HEK293 (cell line): ENCODE data around the gene IL11.
A peak's percentile ranks its signal among the peaks of the same experiment; 100 is the strongest.

Source experiments
- BCL11A ChIP-seq: fragments of 450-650 bp; formaldehyde crosslinking; IDR thresholded peaks from 2 replicates; pipeline ENCODE4 v1.5.1; 2016; ENCODE audit warnings: low read depth, missing biosample characterization, missing genetic modification characterization
- GFI1B ChIP-seq: fragments of 450-650 bp; formaldehyde crosslinking; IDR thresholded peaks from 2 replicates; pipeline ENCODE4 v1.5.1; 2016; ENCODE audit warnings: missing biosample characterization, missing genetic modification characterization
- GLIS1 ChIP-seq: fragments of 450-650 bp; formaldehyde crosslinking; IDR thresholded peaks from 2 replicates; pipeline ENCODE4 v1.5.1; 2016; ENCODE audit warnings: missing biosample characterization, missing genetic modification characterization
- KLF8 ChIP-seq: fragments of 450-650 bp; formaldehyde crosslinking; IDR thresholded peaks from 2 replicates; pipeline ENCODE4 v1.5.1; 2016; ENCODE audit warnings: missing biosample characterization, missing genetic modification characterization
- MEIS1 ChIP-seq: sonication (generic); formaldehyde crosslinking; IDR thresholded peaks from 2 replicates; pipeline ENCODE4 v1.8.1; 2022; ENCODE audit warnings: missing genetic modification reagents, mild to moderate bottlenecking, borderline replicate concordance
- REPIN1 ChIP-seq: fragments of 450-650 bp; formaldehyde crosslinking; IDR thresholded peaks from 2 replicates; pipeline ENCODE4 v1.5.1; 2017; ENCODE audit warnings: missing biosample characterization, missing genetic modification characterization, low read depth
- SCRT1 ChIP-seq: fragments of 450-650 bp; formaldehyde crosslinking; IDR thresholded peaks from 2 replicates; pipeline ENCODE4 v1.5.1; 2016; ENCODE audit warnings: missing biosample characterization, missing genetic modification characterization, borderline replicate concordance
- SETDB1 ChIP-seq: IDR thresholded peaks from one replicate; pipeline ENCODE4 v1.6.1; 2017; ENCODE audit warnings: mild to moderate bottlenecking, low read length, moderate library complexity, mixed read lengths; ENCODE audit not compliant: insufficient read length
- YY1 ChIP-seq: fragments of 450-650 bp; formaldehyde crosslinking; IDR thresholded peaks from 2 replicates; pipeline ENCODE4 v1.5.1; 2018; ENCODE audit warnings: missing biosample characterization, missing genetic modification characterization
- ZBTB20 ChIP-seq: fragments of 450-650 bp; formaldehyde crosslinking; IDR thresholded peaks from 2 replicates; pipeline ENCODE4 v1.5.1; 2016; ENCODE audit warnings: missing biosample characterization, missing genetic modification characterization
- ZFHX2 ChIP-seq: fragments of 450-650 bp; formaldehyde crosslinking; conservative IDR thresholded peaks from 2 replicates; pipeline ENCODE4 v1.5.1; 2016; ENCODE audit warnings: missing biosample characterization, missing genetic modification characterization
- ZFP3 ChIP-seq: fragments of 450-650 bp; formaldehyde crosslinking; IDR thresholded peaks from 2 replicates; pipeline ENCODE4 v1.5.1; 2016; ENCODE audit warnings: low read depth, missing biosample characterization, missing genetic modification characterization
- ZIC2 ChIP-seq: fragments of 450-650 bp; formaldehyde crosslinking; IDR thresholded peaks from 2 replicates; pipeline ENCODE4 v1.5.1; 2016; ENCODE audit warnings: missing biosample characterization, missing genetic modification characterization
- ZNF140 ChIP-seq: fragments of 450-650 bp; formaldehyde crosslinking; IDR thresholded peaks from 2 replicates; pipeline ENCODE4 v1.5.1; 2016; ENCODE audit warnings: missing biosample characterization, missing genetic modification characterization
- ZNF146 ChIP-seq: fragments of 450-650 bp; formaldehyde crosslinking; IDR thresholded peaks from 2 replicates; pipeline ENCODE4 v1.5.1; 2016; ENCODE audit warnings: missing biosample characterization, missing genetic modification characterization
- ZNF311 ChIP-seq: fragments of 450-650 bp; formaldehyde crosslinking; IDR thresholded peaks from 2 replicates; pipeline ENCODE4 v1.5.1; 2017; ENCODE audit warnings: missing biosample characterization, missing genetic modification characterization, borderline replicate concordance
- ZNF585B ChIP-seq: fragments of 450-650 bp; formaldehyde crosslinking; IDR thresholded peaks from 2 replicates; pipeline ENCODE4 v1.5.1; 2016; ENCODE audit warnings: missing biosample characterization, missing genetic modification characterization
- ZNF600 ChIP-seq: fragments of 450-650 bp; formaldehyde crosslinking; IDR thresholded peaks from 2 replicates; pipeline ENCODE4 v1.5.1; 2016; ENCODE audit warnings: missing biosample characterization, missing genetic modification characterization
- ZNF658 ChIP-seq: fragments of 450-650 bp; formaldehyde crosslinking; IDR thresholded peaks from 2 replicates; pipeline ENCODE4; 2016; ENCODE audit warnings: missing biosample characterization, missing genetic modification characterization
- ZNF670 ChIP-seq: fragments of 450-650 bp; formaldehyde crosslinking; IDR thresholded peaks from 2 replicates; pipeline ENCODE4 v1.5.1; 2016; ENCODE audit warnings: missing biosample characterization, missing genetic modification characterization, low read depth
- ZNF677 ChIP-seq: fragments of 450-650 bp; IDR thresholded peaks from 2 replicates; pipeline ENCODE4 v1.5.0; 2018; ENCODE audit warnings: missing biosample characterization, mild to moderate bottlenecking, missing genetic modification characterization, moderate library complexity
- TF ChIP-seq, protein P1 (sequence below): sonication (generic); formaldehyde crosslinking; IDR thresholded peaks from 2 replicates; pipeline ENCODE4 v1.8.1; 2022; ENCODE audit warnings: mild to moderate bottlenecking, moderate library complexity, missing genetic modification reagents
- TF ChIP-seq, protein P2 (sequence below): fragments of 450-650 bp; formaldehyde crosslinking; IDR thresholded peaks from 2 replicates; pipeline ENCODE4 v1.5.1; 2016; ENCODE audit warnings: missing biosample characterization, missing genetic modification characterization
- TF ChIP-seq, protein P3 (sequence below): fragments of 450-650 bp; formaldehyde crosslinking; IDR thresholded peaks from 2 replicates; pipeline ENCODE4 v1.5.1; 2016; ENCODE audit warnings: missing biosample characterization, missing genetic modification characterization
- TF ChIP-seq, protein P4 (sequence below): IDR thresholded peaks from 2 replicates; pipeline ENCODE4 v1.6.1; 2011; ENCODE audit warnings: mild to moderate bottlenecking, low read depth, low read length, borderline replicate concordance
- TF ChIP-seq, protein P5 (sequence below): fragments of 450-650 bp; formaldehyde crosslinking; IDR thresholded peaks from 2 replicates; pipeline ENCODE4 v1.5.1; 2016; ENCODE audit warnings: missing biosample characterization, missing genetic modification characterization
- TF ChIP-seq, protein P6 (sequence below): fragments of 450-650 bp; formaldehyde crosslinking; IDR thresholded peaks from 2 replicates; pipeline ENCODE4 v1.5.1; 2016; ENCODE audit warnings: missing biosample characterization, missing genetic modification characterization, low read depth
- TF ChIP-seq, protein P7 (sequence below): fragments of 450-650 bp; formaldehyde crosslinking; IDR thresholded peaks from 2 replicates; pipeline ENCODE4 v1.5.1; 2016; ENCODE audit warnings: missing biosample characterization, missing genetic modification characterization

IL11 gene

DNA sequence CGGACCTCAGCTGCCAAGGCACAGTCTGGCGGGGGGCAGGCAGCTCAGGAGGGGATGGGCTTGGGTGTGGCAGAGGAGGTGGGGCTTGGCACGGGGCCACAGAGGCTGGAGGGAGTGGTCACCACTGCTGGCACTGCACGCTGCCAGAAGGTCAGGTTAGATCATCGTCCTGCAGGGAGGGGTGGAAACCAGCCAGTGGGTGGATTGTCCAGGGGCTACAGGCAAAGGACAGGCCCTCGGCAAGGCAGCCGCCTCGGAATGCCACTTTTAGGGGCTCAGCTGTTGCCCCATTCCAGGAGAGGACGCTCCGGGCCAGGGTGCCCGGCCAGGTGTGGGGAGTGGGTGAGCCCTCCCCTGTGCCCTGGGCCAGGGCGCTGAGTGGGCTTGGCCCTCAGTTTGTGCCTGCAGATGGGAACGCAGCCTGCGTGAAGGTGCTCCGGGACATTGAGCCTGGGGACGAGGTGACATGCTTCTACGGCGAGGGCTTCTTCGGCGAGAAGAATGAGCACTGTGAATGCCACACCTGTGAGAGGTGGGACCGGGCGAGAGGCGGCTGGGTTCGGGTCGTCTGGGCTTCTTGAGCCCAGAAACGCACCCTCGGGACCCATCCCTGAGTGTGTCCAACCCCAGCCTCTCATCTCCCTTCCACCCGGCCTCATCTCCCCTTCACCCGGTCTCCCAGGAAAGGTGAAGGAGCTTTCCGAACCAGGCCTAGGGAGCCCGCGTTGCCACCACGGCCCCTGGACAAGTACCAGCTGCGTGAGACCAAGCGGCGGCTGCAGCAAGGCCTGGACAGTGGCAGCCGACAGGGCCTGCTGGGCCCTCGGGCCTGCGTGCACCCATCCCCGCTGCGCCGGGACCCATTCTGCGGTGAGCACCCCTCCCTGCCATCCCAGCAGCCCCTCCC lies 24.2 kb downstream of the IL11 start (continued):
- TF ChIP-seq, protein P1, sequence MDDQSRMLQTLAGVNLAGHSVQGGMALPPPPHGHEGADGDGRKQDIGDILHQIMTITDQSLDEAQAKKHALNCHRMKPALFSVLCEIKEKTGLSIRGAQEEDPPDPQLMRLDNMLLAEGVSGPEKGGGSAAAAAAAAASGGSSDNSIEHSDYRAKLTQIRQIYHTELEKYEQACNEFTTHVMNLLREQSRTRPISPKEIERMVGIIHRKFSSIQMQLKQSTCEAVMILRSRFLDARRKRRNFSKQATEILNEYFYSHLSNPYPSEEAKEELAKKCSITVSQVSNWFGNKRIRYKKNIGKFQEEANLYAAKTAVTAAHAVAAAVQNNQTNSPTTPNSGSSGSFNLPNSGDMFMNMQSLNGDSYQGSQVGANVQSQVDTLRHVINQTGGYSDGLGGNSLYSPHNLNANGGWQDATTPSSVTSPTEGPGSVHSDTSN (CRISPR knock-in tag), result 0 out of 2 replicates have a peak, but pooled peaks have one; percentile 30
- no peak for TF ChIP-seq ZNF140 (tag by site-specific recombination)
- TF ChIP-seq, protein P2, sequence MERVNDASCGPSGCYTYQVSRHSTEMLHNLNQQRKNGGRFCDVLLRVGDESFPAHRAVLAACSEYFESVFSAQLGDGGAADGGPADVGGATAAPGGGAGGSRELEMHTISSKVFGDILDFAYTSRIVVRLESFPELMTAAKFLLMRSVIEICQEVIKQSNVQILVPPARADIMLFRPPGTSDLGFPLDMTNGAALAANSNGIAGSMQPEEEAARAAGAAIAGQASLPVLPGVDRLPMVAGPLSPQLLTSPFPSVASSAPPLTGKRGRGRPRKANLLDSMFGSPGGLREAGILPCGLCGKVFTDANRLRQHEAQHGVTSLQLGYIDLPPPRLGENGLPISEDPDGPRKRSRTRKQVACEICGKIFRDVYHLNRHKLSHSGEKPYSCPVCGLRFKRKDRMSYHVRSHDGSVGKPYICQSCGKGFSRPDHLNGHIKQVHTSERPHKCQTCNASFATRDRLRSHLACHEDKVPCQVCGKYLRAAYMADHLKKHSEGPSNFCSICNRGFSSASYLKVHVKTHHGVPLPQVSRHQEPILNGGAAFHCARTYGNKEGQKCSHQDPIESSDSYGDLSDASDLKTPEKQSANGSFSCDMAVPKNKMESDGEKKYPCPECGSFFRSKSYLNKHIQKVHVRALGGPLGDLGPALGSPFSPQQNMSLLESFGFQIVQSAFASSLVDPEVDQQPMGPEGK (tag by site-specific recombination), result peak; percentile 66
- no peak for TF ChIP-seq GFI1B (tag by site-specific recombination)
- TF ChIP-seq ZFP3 (tag by site-specific recombination), result no peak
- TF ChIP-seq, protein P3, sequence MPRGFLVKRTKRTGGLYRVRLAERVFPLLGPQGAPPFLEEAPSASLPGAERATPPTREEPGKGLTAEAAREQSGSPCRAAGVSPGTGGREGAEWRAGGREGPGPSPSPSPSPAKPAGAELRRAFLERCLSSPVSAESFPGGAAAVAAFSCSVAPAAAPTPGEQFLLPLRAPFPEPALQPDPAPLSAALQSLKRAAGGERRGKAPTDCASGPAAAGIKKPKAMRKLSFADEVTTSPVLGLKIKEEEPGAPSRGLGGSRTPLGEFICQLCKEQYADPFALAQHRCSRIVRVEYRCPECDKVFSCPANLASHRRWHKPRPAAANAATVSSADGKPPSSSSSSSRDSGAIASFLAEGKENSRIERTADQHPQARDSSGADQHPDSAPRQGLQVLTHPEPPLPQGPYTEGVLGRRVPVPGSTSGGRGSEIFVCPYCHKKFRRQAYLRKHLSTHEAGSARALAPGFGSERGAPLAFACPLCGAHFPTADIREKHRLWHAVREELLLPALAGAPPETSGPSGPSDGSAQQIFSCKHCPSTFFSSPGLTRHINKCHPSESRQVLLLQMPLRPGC (tag by site-specific recombination), result no peak
- TF ChIP-seq GLIS1 (tag by site-specific recombination), result peak; percentile 64
- peak; percentile 67; the same call in 1 of the 2 replicates for TF ChIP-seq ZFHX2 (tag by site-specific recombination)
- TF ChIP-seq ZBTB20 (tag by site-specific recombination), result no peak
- TF ChIP-seq, protein P4, sequence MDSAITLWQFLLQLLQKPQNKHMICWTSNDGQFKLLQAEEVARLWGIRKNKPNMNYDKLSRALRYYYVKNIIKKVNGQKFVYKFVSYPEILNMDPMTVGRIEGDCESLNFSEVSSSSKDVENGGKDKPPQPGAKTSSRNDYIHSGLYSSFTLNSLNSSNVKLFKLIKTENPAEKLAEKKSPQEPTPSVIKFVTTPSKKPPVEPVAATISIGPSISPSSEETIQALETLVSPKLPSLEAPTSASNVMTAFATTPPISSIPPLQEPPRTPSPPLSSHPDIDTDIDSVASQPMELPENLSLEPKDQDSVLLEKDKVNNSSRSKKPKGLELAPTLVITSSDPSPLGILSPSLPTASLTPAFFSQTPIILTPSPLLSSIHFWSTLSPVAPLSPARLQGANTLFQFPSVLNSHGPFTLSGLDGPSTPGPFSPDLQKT, result no peak
- no peak for TF ChIP-seq ZNF585B (tag by site-specific recombination)
- TF ChIP-seq ZNF677 (tag by site-specific recombination), result no peak
- no peak for TF ChIP-seq ZNF658 (tag by site-specific recombination)
- TF ChIP-seq SETDB1, result no peak
- 0 out of 2 replicates have a peak, but pooled peaks have one; percentile 17 for TF ChIP-seq ZIC2 (tag by site-specific recombination)
- TF ChIP-seq, protein P5, sequence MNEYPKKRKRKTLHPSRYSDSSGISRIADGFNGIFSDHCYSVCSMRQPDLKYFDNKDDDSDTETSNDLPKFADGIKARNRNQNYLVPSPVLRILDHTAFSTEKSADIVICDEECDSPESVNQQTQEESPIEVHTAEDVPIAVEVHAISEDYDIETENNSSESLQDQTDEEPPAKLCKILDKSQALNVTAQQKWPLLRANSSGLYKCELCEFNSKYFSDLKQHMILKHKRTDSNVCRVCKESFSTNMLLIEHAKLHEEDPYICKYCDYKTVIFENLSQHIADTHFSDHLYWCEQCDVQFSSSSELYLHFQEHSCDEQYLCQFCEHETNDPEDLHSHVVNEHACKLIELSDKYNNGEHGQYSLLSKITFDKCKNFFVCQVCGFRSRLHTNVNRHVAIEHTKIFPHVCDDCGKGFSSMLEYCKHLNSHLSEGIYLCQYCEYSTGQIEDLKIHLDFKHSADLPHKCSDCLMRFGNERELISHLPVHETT (tag by site-specific recombination), result no peak
- TF ChIP-seq, protein P6, sequence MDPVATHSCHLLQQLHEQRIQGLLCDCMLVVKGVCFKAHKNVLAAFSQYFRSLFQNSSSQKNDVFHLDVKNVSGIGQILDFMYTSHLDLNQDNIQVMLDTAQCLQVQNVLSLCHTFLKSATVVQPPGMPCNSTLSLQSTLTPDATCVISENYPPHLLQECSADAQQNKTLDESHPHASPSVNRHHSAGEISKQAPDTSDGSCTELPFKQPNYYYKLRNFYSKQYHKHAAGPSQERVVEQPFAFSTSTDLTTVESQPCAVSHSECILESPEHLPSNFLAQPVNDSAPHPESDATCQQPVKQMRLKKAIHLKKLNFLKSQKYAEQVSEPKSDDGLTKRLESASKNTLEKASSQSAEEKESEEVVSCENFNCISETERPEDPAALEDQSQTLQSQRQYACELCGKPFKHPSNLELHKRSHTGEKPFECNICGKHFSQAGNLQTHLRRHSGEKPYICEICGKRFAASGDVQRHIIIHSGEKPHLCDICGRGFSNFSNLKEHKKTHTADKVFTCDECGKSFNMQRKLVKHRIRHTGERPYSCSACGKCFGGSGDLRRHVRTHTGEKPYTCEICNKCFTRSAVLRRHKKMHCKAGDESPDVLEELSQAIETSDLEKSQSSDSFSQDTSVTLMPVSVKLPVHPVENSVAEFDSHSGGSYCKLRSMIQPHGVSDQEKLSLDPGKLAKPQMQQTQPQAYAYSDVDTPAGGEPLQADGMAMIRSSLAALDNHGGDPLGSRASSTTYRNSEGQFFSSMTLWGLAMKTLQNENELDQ (tag by site-specific recombination), result no peak
- TF ChIP-seq ZNF600, result no peak
- no peak for TF ChIP-seq MEIS1
- TF ChIP-seq KLF8, result peak; percentile 67; the same call in 1 of the 2 replicates
- no peak for TF ChIP-seq ZNF670 (tag by site-specific recombination)
- no peak for TF ChIP-seq YY1 (tag by site-specific recombination)
- TF ChIP-seq ZNF311 (tag by site-specific recombination), result no peak
- TF ChIP-seq, protein P7, sequence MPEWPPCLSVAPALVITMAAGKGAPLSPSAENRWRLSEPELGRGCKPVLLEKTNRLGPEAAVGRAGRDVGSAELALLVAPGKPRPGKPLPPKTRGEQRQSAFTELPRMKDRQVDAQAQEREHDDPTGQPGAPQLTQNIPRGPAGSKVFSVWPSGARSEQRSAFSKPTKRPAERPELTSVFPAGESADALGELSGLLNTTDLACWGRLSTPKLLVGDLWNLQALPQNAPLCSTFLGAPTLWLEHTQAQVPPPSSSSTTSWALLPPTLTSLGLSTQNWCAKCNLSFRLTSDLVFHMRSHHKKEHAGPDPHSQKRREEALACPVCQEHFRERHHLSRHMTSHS, result no peak
- TF ChIP-seq ZNF146, result no peak
- no peak for TF ChIP-seq SCRT1 (tag by site-specific recombination)
- TF ChIP-seq BCL11A (tag by site-specific recombination), result no peak
- TF ChIP-seq REPIN1 (tag by site-specific recombination), result no peak
